ENCODE results near the gene KCNJ15. TPM values are rescaled to one million over a fixed set of nuclear protein-coding genes. Genes with fewer than 3 reads are reported as not detected.

Gene KCNJ15
- total and polyA plus RNA-seq, 2 experiments from 2014 or later = not detected

DNA sequence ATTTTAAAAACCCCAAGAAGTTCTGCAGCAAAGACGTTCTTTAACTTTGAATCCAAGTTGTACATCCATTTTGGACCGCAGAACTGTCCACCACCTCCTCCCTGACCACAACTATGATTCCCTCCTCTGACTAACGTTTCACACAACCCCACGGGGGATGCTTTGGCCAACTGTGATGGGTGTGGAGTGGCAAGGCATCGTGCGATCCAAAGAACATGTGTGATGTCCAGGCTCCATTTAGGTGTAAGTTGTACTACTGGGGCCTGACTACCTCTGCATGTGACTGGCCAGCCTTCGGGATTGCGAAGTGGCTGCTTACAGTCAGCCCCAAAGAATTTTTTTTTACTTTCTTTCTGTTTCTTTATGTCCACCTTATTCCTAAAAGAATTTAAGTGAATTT lies 6.7 kb downstream of the KCNJ15 start:
- Histone ChIP-seq H3K27me3 (ENCODE audit: insufficient read depth) (no peaks in the 10 kb centered on the region), H3K79me2 (replicated peaks; ENCODE audit: insufficient read depth) (no peaks in the 10 kb centered on the region), H3K4me2 (no peak overlapping the region), H3F3A (replicated peaks; ENCODE audit: low read depth) (no peaks in the 10 kb centered on the region), H4K20me1 (replicated peaks; ENCODE audit: insufficient read depth) (no peaks in the 10 kb centered on the region), H2AFZ (no peak overlapping the region), H3K4me1 (ENCODE audit: insufficient read depth) (no peaks in the 10 kb centered on the region), H3K27ac (ENCODE audit: low read depth) (no peak overlapping the region), H3K4me3 (no peak overlapping the region), H3K36me3 (ENCODE audit: insufficient read depth) (no peaks in the 10 kb centered on the region), H3K9me2 (ENCODE audit: insufficient read depth) (peaks cover 4% of the 10 kb centered on the region; the same call in 1 of the 2 replicates)
- H3K4me3 Mint-ChIP-seq = no peak overlapping the region
- H3K9me3 Mint-ChIP-seq = no peaks in the 10 kb centered on the region
- no peaks in the 10 kb centered on the region for H3K4me1 Mint-ChIP-seq
- peaks cover 6% of the 10 kb centered on the region for H3K27me3 Mint-ChIP-seq (ENCODE audit: insufficient read depth, low read depth, poor library complexity)
- H3K36me3 Mint-ChIP-seq (ENCODE audit: low read depth) = no peaks in the 10 kb centered on the region
- no peak for DNase-seq (ENCODE audit: low spot score)
- ATAC-seq = no peak
- no peak overlapping the region for H3K27ac Mint-ChIP-seq
- TF ChIP-seq JUNB (IDR thresholded peaks at IDR 0.05; ENCODE audit: unreplicated experiment) (no peak), ZNF331 (CRISPR knock-in tag; IDR thresholded peaks at IDR 0.05; ENCODE audit: low read depth) (no peak), EZH2phosphoT487 (IDR thresholded peaks at IDR 0.05; ENCODE audit: unreplicated experiment) (no peak), CREB1 (CRISPR knock-in tag; IDR thresholded peaks at IDR 0.05; ENCODE audit: low read depth) (no peak), STAT1 (IDR thresholded peaks at IDR 0.05; ENCODE audit: unreplicated experiment) (no peak), NANOG (IDR thresholded peaks at IDR 0.05; ENCODE audit: borderline replicate concordance) (no peak), ZNF114 (CRISPR knock-in tag; IDR thresholded peaks at IDR 0.05) (no peak), POLR2AphosphoS5 (IDR thresholded peaks at IDR 0.05; ENCODE audit: low read depth) (no peak), EZH2 (IDR thresholded peaks at IDR 0.05; ENCODE audit: low read depth, unreplicated experiment) (no peak)
- TF ChIP-seq, protein P1, sequence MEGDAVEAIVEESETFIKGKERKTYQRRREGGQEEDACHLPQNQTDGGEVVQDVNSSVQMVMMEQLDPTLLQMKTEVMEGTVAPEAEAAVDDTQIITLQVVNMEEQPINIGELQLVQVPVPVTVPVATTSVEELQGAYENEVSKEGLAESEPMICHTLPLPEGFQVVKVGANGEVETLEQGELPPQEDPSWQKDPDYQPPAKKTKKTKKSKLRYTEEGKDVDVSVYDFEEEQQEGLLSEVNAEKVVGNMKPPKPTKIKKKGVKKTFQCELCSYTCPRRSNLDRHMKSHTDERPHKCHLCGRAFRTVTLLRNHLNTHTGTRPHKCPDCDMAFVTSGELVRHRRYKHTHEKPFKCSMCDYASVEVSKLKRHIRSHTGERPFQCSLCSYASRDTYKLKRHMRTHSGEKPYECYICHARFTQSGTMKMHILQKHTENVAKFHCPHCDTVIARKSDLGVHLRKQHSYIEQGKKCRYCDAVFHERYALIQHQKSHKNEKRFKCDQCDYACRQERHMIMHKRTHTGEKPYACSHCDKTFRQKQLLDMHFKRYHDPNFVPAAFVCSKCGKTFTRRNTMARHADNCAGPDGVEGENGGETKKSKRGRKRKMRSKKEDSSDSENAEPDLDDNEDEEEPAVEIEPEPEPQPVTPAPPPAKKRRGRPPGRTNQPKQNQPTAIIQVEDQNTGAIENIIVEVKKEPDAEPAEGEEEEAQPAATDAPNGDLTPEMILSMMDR (conservative IDR thresholded peaks at IDR 0.05; ENCODE audit: low read depth in 2 of 2) = no peak
- TF ChIP-seq, protein P2, sequence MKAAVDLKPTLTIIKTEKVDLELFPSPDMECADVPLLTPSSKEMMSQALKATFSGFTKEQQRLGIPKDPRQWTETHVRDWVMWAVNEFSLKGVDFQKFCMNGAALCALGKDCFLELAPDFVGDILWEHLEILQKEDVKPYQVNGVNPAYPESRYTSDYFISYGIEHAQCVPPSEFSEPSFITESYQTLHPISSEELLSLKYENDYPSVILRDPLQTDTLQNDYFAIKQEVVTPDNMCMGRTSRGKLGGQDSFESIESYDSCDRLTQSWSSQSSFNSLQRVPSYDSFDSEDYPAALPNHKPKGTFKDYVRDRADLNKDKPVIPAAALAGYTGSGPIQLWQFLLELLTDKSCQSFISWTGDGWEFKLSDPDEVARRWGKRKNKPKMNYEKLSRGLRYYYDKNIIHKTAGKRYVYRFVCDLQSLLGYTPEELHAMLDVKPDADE (IDR thresholded peaks at IDR 0.05) = no peak
- TF ChIP-seq, protein P3, sequence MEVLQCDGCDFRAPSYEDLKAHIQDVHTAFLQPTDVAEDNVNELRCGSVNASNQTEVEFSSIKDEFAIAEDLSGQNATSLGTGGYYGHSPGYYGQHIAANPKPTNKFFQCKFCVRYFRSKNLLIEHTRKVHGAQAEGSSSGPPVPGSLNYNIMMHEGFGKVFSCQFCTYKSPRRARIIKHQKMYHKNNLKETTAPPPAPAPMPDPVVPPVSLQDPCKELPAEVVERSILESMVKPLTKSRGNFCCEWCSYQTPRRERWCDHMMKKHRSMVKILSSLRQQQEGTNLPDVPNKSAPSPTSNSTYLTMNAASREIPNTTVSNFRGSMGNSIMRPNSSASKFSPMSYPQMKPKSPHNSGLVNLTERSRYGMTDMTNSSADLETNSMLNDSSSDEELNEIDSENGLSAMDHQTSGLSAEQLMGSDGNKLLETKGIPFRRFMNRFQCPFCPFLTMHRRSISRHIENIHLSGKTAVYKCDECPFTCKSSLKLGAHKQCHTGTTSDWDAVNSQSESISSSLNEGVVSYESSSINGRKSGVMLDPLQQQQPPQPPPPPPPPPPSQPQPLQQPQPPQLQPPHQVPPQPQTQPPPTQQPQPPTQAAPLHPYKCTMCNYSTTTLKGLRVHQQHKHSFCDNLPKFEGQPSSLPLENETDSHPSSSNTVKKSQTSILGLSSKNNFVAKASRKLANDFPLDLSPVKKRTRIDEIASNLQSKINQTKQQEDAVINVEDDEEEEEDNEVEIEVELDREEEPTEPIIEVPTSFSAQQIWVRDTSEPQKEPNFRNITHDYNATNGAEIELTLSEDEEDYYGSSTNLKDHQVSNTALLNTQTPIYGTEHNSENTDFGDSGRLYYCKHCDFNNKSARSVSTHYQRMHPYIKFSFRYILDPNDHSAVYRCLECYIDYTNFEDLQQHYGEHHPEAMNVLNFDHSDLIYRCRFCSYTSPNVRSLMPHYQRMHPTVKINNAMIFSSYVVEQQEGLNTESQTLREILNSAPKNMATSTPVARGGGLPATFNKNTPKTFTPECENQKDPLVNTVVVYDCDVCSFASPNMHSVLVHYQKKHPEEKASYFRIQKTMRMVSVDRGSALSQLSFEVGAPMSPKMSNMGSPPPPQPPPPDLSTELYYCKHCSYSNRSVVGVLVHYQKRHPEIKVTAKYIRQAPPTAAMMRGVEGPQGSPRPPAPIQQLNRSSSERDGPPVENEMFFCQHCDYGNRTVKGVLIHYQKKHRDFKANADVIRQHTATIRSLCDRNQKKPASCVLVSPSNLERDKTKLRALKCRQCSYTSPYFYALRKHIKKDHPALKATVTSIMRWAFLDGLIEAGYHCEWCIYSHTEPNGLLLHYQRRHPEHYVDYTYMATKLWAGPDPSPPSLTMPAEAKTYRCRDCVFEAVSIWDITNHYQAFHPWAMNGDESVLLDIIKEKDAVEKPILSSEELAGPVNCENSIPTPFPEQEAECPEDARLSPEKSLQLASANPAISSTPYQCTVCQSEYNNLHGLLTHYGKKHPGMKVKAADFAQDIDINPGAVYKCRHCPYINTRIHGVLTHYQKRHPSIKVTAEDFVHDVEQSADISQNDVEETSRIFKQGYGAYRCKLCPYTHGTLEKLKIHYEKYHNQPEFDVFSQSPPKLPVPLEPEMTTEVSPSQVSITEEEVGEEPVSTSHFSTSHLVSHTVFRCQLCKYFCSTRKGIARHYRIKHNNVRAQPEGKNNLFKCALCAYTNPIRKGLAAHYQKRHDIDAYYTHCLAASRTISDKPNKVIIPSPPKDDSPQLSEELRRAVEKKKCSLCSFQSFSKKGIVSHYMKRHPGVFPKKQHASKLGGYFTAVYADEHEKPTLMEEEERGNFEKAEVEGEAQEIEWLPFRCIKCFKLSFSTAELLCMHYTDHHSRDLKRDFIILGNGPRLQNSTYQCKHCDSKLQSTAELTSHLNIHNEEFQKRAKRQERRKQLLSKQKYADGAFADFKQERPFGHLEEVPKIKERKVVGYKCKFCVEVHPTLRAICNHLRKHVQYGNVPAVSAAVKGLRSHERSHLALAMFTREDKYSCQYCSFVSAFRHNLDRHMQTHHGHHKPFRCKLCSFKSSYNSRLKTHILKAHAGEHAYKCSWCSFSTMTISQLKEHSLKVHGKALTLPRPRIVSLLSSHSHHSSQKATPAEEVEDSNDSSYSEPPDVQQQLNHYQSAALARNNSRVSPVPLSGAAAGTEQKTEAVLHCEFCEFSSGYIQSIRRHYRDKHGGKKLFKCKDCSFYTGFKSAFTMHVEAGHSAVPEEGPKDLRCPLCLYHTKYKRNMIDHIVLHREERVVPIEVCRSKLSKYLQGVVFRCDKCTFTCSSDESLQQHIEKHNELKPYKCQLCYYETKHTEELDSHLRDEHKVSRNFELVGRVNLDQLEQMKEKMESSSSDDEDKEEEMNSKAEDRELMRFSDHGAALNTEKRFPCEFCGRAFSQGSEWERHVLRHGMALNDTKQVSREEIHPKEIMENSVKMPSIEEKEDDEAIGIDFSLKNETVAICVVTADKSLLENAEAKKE (CRISPR knock-in tag; IDR thresholded peaks at IDR 0.05) = no peak
- TF ChIP-seq, protein P4, sequence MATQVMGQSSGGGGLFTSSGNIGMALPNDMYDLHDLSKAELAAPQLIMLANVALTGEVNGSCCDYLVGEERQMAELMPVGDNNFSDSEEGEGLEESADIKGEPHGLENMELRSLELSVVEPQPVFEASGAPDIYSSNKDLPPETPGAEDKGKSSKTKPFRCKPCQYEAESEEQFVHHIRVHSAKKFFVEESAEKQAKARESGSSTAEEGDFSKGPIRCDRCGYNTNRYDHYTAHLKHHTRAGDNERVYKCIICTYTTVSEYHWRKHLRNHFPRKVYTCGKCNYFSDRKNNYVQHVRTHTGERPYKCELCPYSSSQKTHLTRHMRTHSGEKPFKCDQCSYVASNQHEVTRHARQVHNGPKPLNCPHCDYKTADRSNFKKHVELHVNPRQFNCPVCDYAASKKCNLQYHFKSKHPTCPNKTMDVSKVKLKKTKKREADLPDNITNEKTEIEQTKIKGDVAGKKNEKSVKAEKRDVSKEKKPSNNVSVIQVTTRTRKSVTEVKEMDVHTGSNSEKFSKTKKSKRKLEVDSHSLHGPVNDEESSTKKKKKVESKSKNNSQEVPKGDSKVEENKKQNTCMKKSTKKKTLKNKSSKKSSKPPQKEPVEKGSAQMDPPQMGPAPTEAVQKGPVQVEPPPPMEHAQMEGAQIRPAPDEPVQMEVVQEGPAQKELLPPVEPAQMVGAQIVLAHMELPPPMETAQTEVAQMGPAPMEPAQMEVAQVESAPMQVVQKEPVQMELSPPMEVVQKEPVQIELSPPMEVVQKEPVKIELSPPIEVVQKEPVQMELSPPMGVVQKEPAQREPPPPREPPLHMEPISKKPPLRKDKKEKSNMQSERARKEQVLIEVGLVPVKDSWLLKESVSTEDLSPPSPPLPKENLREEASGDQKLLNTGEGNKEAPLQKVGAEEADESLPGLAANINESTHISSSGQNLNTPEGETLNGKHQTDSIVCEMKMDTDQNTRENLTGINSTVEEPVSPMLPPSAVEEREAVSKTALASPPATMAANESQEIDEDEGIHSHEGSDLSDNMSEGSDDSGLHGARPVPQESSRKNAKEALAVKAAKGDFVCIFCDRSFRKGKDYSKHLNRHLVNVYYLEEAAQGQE (IDR thresholded peaks at IDR 0.05; ENCODE audit: unreplicated experiment) = no peak

Data from GM23338 (cell line).